GM23338 (cell line): ENCODE results near the gene DTYMK. TPM values are rescaled to one million over a fixed set of nuclear protein-coding genes. Genes with fewer than 3 reads are reported as not detected.

Experiments
- ATAC-seq: fragments of 200-7000 bp; cut with Tn5 transposase; 3 replicates; pipeline ENCODE4 v1.9.1; 2020
- DNase-seq: peaks from one replicate; pipeline ENCODE4 v3.0.0-alpha.2; 2015; ENCODE audit warnings: low spot score
- H2AFZ ChIP-seq: fragments of 200-600 bp; sonication (generic); 2 replicates; pipeline ENCODE4 v1.8.0; 2016; ENCODE audit warnings: antibody characterized with exemption, mild to moderate bottlenecking, moderate library complexity
- H3F3A ChIP-seq: fragments of 200-600 bp; sonication (generic); replicated peaks from 2 replicates; pipeline ENCODE4 v1.8.0; 2017; ENCODE audit warnings: antibody characterized with exemption, mixed run types, low read depth
- H3K27ac ChIP-seq: fragments of 200-600 bp; sonication (generic); 2 replicates; pipeline ENCODE4 v1.6.1; 2016; ENCODE audit warnings: low read depth
- H3K27me3 ChIP-seq: fragments of 200-600 bp; sonication (generic); 2 replicates; pipeline ENCODE4 v1.8.0; 2016; ENCODE audit warnings: mild to moderate bottlenecking, mixed run types, moderate library complexity; ENCODE audit not compliant: insufficient read depth
- H3K36me3 ChIP-seq: fragments of 200-600 bp; sonication (generic); 2 replicates; pipeline ENCODE4 v1.8.0; 2016; ENCODE audit warnings: mild to moderate bottlenecking; ENCODE audit not compliant: insufficient read depth
- H3K4me1 ChIP-seq: fragments of 200-600 bp; sonication (generic); 2 replicates; pipeline ENCODE4 v1.8.0; 2016; ENCODE audit warnings: mild to moderate bottlenecking, moderate library complexity; ENCODE audit not compliant: insufficient read depth
- H3K4me2 ChIP-seq: fragments of 200-600 bp; sonication (generic); 2 replicates; pipeline ENCODE4 v1.7.1; 2017; ENCODE audit warnings: mixed run types
- H3K4me3 ChIP-seq: fragments of 200-600 bp; sonication (generic); 2 replicates; pipeline ENCODE4 v1.6.1; 2016; ENCODE audit warnings: mixed run types
- H3K79me2 ChIP-seq: fragments of 200-600 bp; sonication (generic); replicated peaks from 2 replicates; pipeline ENCODE4 v1.8.0; 2017; ENCODE audit warnings: mild to moderate bottlenecking; ENCODE audit not compliant: insufficient read depth
- H3K9me2 ChIP-seq: fragments of 200-600 bp; sonication (generic); 2 replicates; pipeline ENCODE4 v1.8.0; 2017; ENCODE audit not compliant: insufficient read depth
- H4K20me1 ChIP-seq: fragments of 200-600 bp; sonication (generic); replicated peaks from 2 replicates; pipeline ENCODE4 v1.8.0; 2017; ENCODE audit warnings: mild to moderate bottlenecking; ENCODE audit not compliant: insufficient read depth
- H3K27ac Mint-ChIP-seq: 2 replicates; pipeline ENCODE4 v1.8.0; 2020; ENCODE audit warnings: inconsistent platforms, mild to moderate bottlenecking, moderate library complexity, mixed read lengths
- H3K27me3 Mint-ChIP-seq: 3 replicates; pipeline ENCODE4 v1.8.0; 2022; ENCODE audit warnings: low read depth, mild to moderate bottlenecking, moderate library complexity, mixed read lengths, inconsistent platforms; ENCODE audit not compliant: insufficient read depth, poor library complexity
- H3K36me3 Mint-ChIP-seq: 3 replicates; pipeline ENCODE4 v1.8.0; 2021; ENCODE audit warnings: low read depth, mild to moderate bottlenecking, inconsistent platforms, moderate library complexity, mixed read lengths
- H3K4me1 Mint-ChIP-seq: 3 replicates; pipeline ENCODE4 v1.8.0; 2020; ENCODE audit warnings: mild to moderate bottlenecking, inconsistent platforms, mixed read lengths
- H3K4me3 Mint-ChIP-seq: 3 replicates; pipeline ENCODE4 v1.8.0; 2021; ENCODE audit warnings: moderate library complexity, mild to moderate bottlenecking, inconsistent platforms, mixed read lengths
- H3K9me3 Mint-ChIP-seq: 3 replicates; pipeline ENCODE4 v1.8.0; 2020; ENCODE audit warnings: moderate library complexity, mild to moderate bottlenecking, inconsistent platforms, mixed read lengths
- ETS1 ChIP-seq: IDR thresholded peaks from 2 replicates; pipeline ENCODE4 v1.6.1; 2016; ENCODE audit warnings: antibody characterized with exemption
- NANOG ChIP-seq: IDR thresholded peaks from 2 replicates; pipeline ENCODE4 v1.6.1; 2016; ENCODE audit warnings: antibody characterized with exemption, borderline replicate concordance
- POLR2AphosphoS5 ChIP-seq: IDR thresholded peaks from 2 replicates; pipeline ENCODE4 v1.6.1; 2016; ENCODE audit warnings: antibody characterized with exemption, low read depth
- REST ChIP-seq: IDR thresholded peaks from one replicate; pipeline ENCODE4 v1.6.1; 2018; ENCODE audit warnings: antibody characterized with exemption; ENCODE audit not compliant: unreplicated experiment
- ZNF114 ChIP-seq: fragments of 250-450 bp; sonication (Bioruptor Pico); IDR thresholded peaks from 2 replicates; pipeline ENCODE4 v1.5.0; 2020; ENCODE audit warnings: mild to moderate bottlenecking, moderate library complexity
- ZNF462 ChIP-seq: fragments of 250-450 bp; sonication (Bioruptor Pico); IDR thresholded peaks from 2 replicates; pipeline ENCODE4 v1.5.0; 2020; ENCODE audit warnings: mild to moderate bottlenecking, moderate library complexity
- polyA plus RNA-seq: library from polyadenylated mRNA; unstranded; fragments of >200 nt; fragmentation: Nextera tagmentation; extraction: Ambion mirVana; gene quantifications from 2 replicates; pipeline ENCODE4 v1.2.1, GENCODE V29; 2016
- total RNA-seq: library from RNA; depleted of rRNA; stranded (reverse); fragments of >200 nt; shearing (Covaris generic); gene quantifications from 2 replicates; pipeline ENCODE4 v1.2.3, GENCODE V29; 2014

DTYMK gene
- total and polyA plus RNA-seq, 2 experiments from 2014 or later: 55.4 to 65.4 TPM

- no peak overlapping the region for H3K27ac ChIP-seq
- H3F3A ChIP-seq: peaks cover 2% of the 10 kb centered on the region; the same call in 1 of the 2 replicates
- DNase-seq: no peak
- peaks cover 4% of the 10 kb centered on the region; the same call in 1 of the 2 replicates for H3K36me3 ChIP-seq
- no peaks in the 10 kb centered on the region for H3K4me1 ChIP-seq
- no peak overlapping the region for H3K4me2 ChIP-seq
- no peak overlapping the region for H2AFZ ChIP-seq
- H3K9me2 ChIP-seq: no peaks in the 10 kb centered on the region
- no peak overlapping the region for H3K4me3 ChIP-seq
- TF ChIP-seq NANOG (no peak), REST (no peak), POLR2AphosphoS5 (no peak), ETS1 (no peak), ZNF114 (CRISPR knock-in tag) (no peak), ZNF462 (no peak)
- peaks cover 4% of the 10 kb centered on the region for H4K20me1 ChIP-seq
- no peak for ATAC-seq
- Mint-ChIP-seq H3K27ac (no peak overlapping the region), H3K4me3 (no peak overlapping the region), H3K27me3 (peaks cover 9% of the 10 kb centered on the region), H3K4me1 (peaks cover 7% of the 10 kb centered on the region), H3K36me3 (peaks cover 47% of the 10 kb centered on the region), H3K9me3 (no peaks in the 10 kb centered on the region; the same call in 2 of the 3 replicates)
- no peaks in the 10 kb centered on the region for H3K27me3 ChIP-seq
- no peaks in the 10 kb centered on the region for H3K79me2 ChIP-seq
Measured at GRCh38 chr2:241668839-241669238, 17.8 kb downstream of the DTYMK start.
